HepG2 (cell line): ENCODE results near the gene COA7. TPM values are rescaled to one million over a fixed set of nuclear protein-coding genes. Genes with fewer than 3 reads are reported as not detected.

ENCODE experiments used
- AGO2 ChIP-seq: fragments of 200-400 bp; formaldehyde crosslinking; optimal IDR thresholded peaks from 2 replicates; pipeline ENCODE3; 2017; ENCODE audit warnings: mild to moderate bottlenecking, low read depth, low read length, moderate library complexity
- FOSL2 ChIP-seq: sonication (generic); formaldehyde crosslinking; IDR thresholded peaks from 2 replicates; pipeline ENCODE4 v1.4.0; 2020; ENCODE audit warnings: missing genetic modification reagents
- FOXC1 ChIP-seq: sonication (generic); formaldehyde crosslinking; IDR thresholded peaks from 2 replicates; pipeline ENCODE4 v1.8.0; 2022; ENCODE audit warnings: mild to moderate bottlenecking, missing genetic modification reagents, borderline replicate concordance
- HDAC2 ChIP-seq: sonication (generic); formaldehyde crosslinking; IDR thresholded peaks from 2 replicates; pipeline ENCODE4 v1.4.0; 2020; ENCODE audit warnings: missing genetic modification reagents
- HOXA3 ChIP-seq: sonication (generic); formaldehyde crosslinking; IDR thresholded peaks from 2 replicates; pipeline ENCODE4 v1.5.0; 2020; ENCODE audit warnings: missing genetic modification reagents
- ISX ChIP-seq: sonication (generic); formaldehyde crosslinking; conservative IDR thresholded peaks from 2 replicates; pipeline ENCODE4 v1.5.0; 2020; ENCODE audit warnings: missing genetic modification reagents
- KDM5B ChIP-seq: sonication (generic); formaldehyde crosslinking; IDR thresholded peaks from 2 replicates; pipeline ENCODE4 v1.4.0; 2020; ENCODE audit warnings: missing genetic modification reagents, mild to moderate bottlenecking, borderline replicate concordance
- LRRFIP1 ChIP-seq: sonication (generic); formaldehyde crosslinking; conservative IDR thresholded peaks from 2 replicates; pipeline ENCODE4 v1.4.0; 2020; ENCODE audit warnings: missing genetic modification reagents
- PLRG1 ChIP-seq: fragments of 450-650 bp; conservative IDR thresholded peaks from 2 replicates; pipeline ENCODE4 v1.6.1; 2016
- SALL1 ChIP-seq: sonication (generic); formaldehyde crosslinking; IDR thresholded peaks from 2 replicates; pipeline ENCODE4 v1.8.0; 2022; ENCODE audit warnings: mild to moderate bottlenecking, missing genetic modification reagents
- ZNF7 ChIP-seq: IDR thresholded peaks from 2 replicates; pipeline ENCODE4 v1.6.1; 2016; ENCODE audit warnings: missing biosample characterization, missing genetic modification reagents
- ZNF766 ChIP-seq: sonication (generic); formaldehyde crosslinking; IDR thresholded peaks from 2 replicates; pipeline ENCODE4 v1.5.0; 2020; ENCODE audit warnings: missing genetic modification reagents, borderline replicate concordance
- ZSCAN12 ChIP-seq: sonication (generic); formaldehyde crosslinking; IDR thresholded peaks from 2 replicates; pipeline ENCODE4 v1.9.0; 2021; ENCODE audit warnings: mild to moderate bottlenecking, missing genetic modification reagents
- polyA plus RNA-seq, 8 experiments: library from polyadenylated mRNA; depleted of rRNA in 3 of 8; stranded (reverse) in 7 of 8; unstranded in 1 of 8; fragments of >200 nt; fragmentation: Illumina TruSeq in 4 of 8; extraction: Trizol in 4 of 8; gene quantifications; 2 replicates each; pipeline versions ENCODE4 v1.2.1 to v1.2.3, GENCODE V29; 2011 to 2016; ENCODE audit warnings: low read depth in 4 of 8, missing spikeins in 1 of 8, mixed read lengths in 1 of 8; ENCODE audit not compliant: insufficient read depth in 1 of 8
- total RNA-seq, 5 experiments: library from RNA; depleted of rRNA; stranded (reverse); fragments of >200 nt; fragmentation: Illumina TruSeq; extraction: Trizol; gene quantifications; 2 replicates each; pipeline ENCODE4 v1.2.3, GENCODE V29; 2016; ENCODE audit warnings: low read depth in 1 of 5
- TF ChIP-seq, protein P1 (sequence below): sonication (generic); formaldehyde crosslinking; IDR thresholded peaks from 2 replicates; pipeline ENCODE4 v1.4.0; 2020; ENCODE audit warnings: missing genetic modification reagents
- TF ChIP-seq, protein P2 (sequence below): sonication (generic); formaldehyde crosslinking; IDR thresholded peaks from 2 replicates; pipeline ENCODE4 v1.4.0; 2020; ENCODE audit warnings: missing genetic modification reagents
- TF ChIP-seq, protein P3 (sequence below): sonication (generic); formaldehyde crosslinking; IDR thresholded peaks from 2 replicates; pipeline ENCODE4 v1.8.0; 2022; ENCODE audit warnings: missing genetic modification reagents, mild to moderate bottlenecking, moderate library complexity, borderline replicate concordance
- TF ChIP-seq, protein P4 (sequence below): IDR thresholded peaks from 2 replicates; pipeline ENCODE4 v1.6.1; 2016; ENCODE audit warnings: low read depth
- TF ChIP-seq, protein P5 (sequence below): sonication (generic); formaldehyde crosslinking; IDR thresholded peaks from 2 replicates; pipeline ENCODE4 v1.4.0; 2020; ENCODE audit warnings: mild to moderate bottlenecking, missing genetic modification reagents

The COA7 gene
- total and polyA plus RNA-seq, 2 of the 13 experiments (the other 11 are each of a cell fraction or from before 2014, with no cell fraction given), result 12.3 to 30.4 TPM

- TF ChIP-seq, protein P1, sequence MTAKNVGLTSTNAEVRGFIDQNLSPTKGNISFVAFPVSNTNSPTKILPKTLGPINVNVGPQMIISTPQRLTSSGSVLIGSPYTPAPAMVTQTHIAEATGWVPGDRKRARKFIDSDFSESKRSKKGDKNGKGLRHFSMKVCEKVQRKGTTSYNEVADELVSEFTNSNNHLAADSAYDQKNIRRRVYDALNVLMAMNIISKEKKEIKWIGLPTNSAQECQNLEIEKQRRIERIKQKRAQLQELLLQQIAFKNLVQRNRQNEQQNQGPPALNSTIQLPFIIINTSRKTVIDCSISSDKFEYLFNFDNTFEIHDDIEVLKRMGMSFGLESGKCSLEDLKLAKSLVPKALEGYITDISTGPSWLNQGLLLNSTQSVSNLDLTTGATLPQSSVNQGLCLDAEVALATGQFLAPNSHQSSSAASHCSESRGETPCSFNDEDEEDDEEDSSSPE (CRISPR knock-in tag), result peak; percentile 32; the same call in 1 of the 2 replicates
- peak; percentile 70; the same call in 1 of the 2 replicates for TF ChIP-seq ZNF766 (CRISPR knock-in tag)
- TF ChIP-seq, protein P2, sequence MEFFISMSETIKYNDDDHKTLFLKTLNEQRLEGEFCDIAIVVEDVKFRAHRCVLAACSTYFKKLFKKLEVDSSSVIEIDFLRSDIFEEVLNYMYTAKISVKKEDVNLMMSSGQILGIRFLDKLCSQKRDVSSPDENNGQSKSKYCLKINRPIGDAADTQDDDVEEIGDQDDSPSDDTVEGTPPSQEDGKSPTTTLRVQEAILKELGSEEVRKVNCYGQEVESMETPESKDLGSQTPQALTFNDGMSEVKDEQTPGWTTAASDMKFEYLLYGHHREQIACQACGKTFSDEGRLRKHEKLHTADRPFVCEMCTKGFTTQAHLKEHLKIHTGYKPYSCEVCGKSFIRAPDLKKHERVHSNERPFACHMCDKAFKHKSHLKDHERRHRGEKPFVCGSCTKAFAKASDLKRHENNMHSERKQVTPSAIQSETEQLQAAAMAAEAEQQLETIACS, result peak; percentile 88
- peak; percentile 33 for TF ChIP-seq AGO2
- TF ChIP-seq ZSCAN12 (CRISPR knock-in tag), result peak; percentile 30; the same call in 1 of the 2 replicates
- TF ChIP-seq FOXC1 (CRISPR knock-in tag), result 0 out of 2 replicates have a peak, but pooled peaks have one; percentile 25
- TF ChIP-seq ISX (CRISPR knock-in tag), result no peak
- TF ChIP-seq FOSL2 (CRISPR knock-in tag), result no peak
- peak; percentile 68; the same call in 1 of the 2 replicates for TF ChIP-seq KDM5B (CRISPR knock-in tag)
- TF ChIP-seq HDAC2 (CRISPR knock-in tag), result no peak
- TF ChIP-seq, protein P3, sequence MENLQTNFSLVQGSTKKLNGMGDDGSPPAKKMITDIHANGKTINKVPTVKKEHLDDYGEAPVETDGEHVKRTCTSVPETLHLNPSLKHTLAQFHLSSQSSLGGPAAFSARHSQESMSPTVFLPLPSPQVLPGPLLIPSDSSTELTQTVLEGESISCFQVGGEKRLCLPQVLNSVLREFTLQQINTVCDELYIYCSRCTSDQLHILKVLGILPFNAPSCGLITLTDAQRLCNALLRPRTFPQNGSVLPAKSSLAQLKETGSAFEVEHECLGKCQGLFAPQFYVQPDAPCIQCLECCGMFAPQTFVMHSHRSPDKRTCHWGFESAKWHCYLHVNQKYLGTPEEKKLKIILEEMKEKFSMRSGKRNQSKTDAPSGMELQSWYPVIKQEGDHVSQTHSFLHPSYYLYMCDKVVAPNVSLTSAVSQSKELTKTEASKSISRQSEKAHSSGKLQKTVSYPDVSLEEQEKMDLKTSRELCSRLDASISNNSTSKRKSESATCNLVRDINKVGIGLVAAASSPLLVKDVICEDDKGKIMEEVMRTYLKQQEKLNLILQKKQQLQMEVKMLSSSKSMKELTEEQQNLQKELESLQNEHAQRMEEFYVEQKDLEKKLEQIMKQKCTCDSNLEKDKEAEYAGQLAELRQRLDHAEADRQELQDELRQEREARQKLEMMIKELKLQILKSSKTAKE (CRISPR knock-in tag), result 0 out of 2 replicates have a peak, but pooled peaks have one; percentile 28
- TF ChIP-seq PLRG1, result 0 out of 2 replicates have a peak, but pooled peaks have one; percentile 32
- peak; percentile 61 for TF ChIP-seq HOXA3 (CRISPR knock-in tag)
- TF ChIP-seq, protein P4, sequence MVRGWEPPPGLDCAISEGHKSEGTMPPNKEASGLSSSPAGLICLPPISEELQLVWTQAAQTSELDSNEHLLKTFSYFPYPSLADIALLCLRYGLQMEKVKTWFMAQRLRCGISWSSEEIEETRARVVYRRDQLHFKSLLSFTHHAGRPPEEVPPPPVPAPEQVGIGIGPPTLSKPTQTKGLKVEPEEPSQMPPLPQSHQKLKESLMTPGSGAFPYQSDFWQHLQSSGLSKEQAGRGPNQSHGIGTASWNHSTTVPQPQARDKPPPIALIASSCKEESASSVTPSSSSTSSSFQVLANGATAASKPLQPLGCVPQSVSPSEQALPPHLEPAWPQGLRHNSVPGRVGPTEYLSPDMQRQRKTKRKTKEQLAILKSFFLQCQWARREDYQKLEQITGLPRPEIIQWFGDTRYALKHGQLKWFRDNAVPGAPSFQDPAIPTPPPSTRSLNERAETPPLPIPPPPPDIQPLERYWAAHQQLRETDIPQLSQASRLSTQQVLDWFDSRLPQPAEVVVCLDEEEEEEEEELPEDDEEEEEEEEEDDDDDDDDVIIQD, result no peak
- TF ChIP-seq LRRFIP1 (CRISPR knock-in tag), result no peak
- TF ChIP-seq SALL1, result peak; percentile 79
- no peak for TF ChIP-seq ZNF7
- TF ChIP-seq, protein P5, sequence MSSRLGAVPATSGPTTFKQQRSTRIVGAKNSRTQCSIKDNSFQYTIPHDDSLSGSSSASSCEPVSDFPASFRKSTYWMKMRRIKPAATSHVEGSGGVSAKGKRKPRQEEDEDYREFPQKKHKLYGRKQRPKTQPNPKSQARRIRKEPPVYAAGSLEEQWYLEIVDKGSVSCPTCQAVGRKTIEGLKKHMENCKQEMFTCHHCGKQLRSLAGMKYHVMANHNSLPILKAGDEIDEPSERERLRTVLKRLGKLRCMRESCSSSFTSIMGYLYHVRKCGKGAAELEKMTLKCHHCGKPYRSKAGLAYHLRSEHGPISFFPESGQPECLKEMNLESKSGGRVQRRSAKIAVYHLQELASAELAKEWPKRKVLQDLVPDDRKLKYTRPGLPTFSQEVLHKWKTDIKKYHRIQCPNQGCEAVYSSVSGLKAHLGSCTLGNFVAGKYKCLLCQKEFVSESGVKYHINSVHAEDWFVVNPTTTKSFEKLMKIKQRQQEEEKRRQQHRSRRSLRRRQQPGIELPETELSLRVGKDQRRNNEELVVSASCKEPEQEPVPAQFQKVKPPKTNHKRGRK (CRISPR knock-in tag), result peak; percentile 88
These were observed 28.3 kb upstream of the COA7 start, which contains the start of gene ZYG11B (continued) for GRCh38 chr1:52726265-52727113.
